ENCODE measurements around the gene EIF4E2.

The EIF4E2 gene

GRCh38 chr2:232550354-232551249 is at the start of gene EIF4E2, which contains the start of gene TIGD1:
Gene EIF4E2, plus strand, starts transcription at chr2:232550689. Its CDS starts 36 bp downstream, at chr2:232550725.
Gene TIGD1, minus strand, starts transcription at chr2:232550557. Its CDS starts 675 bp downstream, at chr2:232549882.
- peak; percentile 95 for DNase-seq

- DNase-seq = peak; percentile 29
Measured at GRCh38 chr2:232501331-232501771, 49.1 kb upstream of the EIF4E2 start.

GRCh38 chr2:232501794-232502390 is 48.6 kb upstream of the EIF4E2 start:
- peak; percentile 61 for DNase-seq

GRCh38 chr2:232502511-232502910 is 48.0 kb upstream of the EIF4E2 start:
- peak; percentile 66 for DNase-seq

GRCh38 chr2:232502911-232503808 is 47.3 kb upstream of the EIF4E2 start:
- peak; percentile 82 for DNase-seq

GRCh38 chr2:232503809-232504323 is 46.6 kb upstream of the EIF4E2 start:
- DNase-seq = no peak

GRCh38 chr2:232504438-232504837 is 46.1 kb upstream of the EIF4E2 start:
- DNase-seq = peak; percentile 52

- peak; percentile 69 for DNase-seq
Measured at GRCh38 chr2:232505856-232506255, 44.6 kb upstream of the EIF4E2 start.

- no peak for DNase-seq
Measured at GRCh38 chr2:232506709-232507108, 43.8 kb upstream of the EIF4E2 start.

- DNase-seq = no peak
Measured at GRCh38 chr2:232508251-232508650, 42.2 kb upstream of the EIF4E2 start.

GRCh38 chr2:232511336-232511890 is 39.1 kb upstream of the EIF4E2 start:
- no peak for DNase-seq

GRCh38 chr2:232512602-232513001 is 37.9 kb upstream of the EIF4E2 start:
- DNase-seq = peak; percentile 77

GRCh38 chr2:232513353-232513752 is 37.1 kb upstream of the EIF4E2 start:
- DNase-seq = no peak

- no peak for DNase-seq
Measured at GRCh38 chr2:232515639-232516038, 34.9 kb upstream of the EIF4E2 start.

GRCh38 chr2:232516551-232516950 is 33.9 kb upstream of the EIF4E2 start:
- no peak for DNase-seq

- no peak for DNase-seq
Measured at GRCh38 chr2:232518844-232519243, 31.6 kb upstream of the EIF4E2 start.

- DNase-seq = peak; percentile 80
Measured at GRCh38 chr2:232519581-232520438, 30.7 kb upstream of the EIF4E2 start, which contains the start of gene PRSS56. Gene PRSS56, plus strand, starts transcription at chr2:232520388. Its CDS starts 211 bp downstream, at chr2:232520599.

GRCh38 chr2:232520489-232520888 is 30.0 kb upstream of the EIF4E2 start:
- no peak for DNase-seq

GRCh38 chr2:232521098-232521497 is 29.4 kb upstream of the EIF4E2 start:
- no peak for DNase-seq

GRCh38 chr2:232521959-232522622 is 28.4 kb upstream of the EIF4E2 start:
- DNase-seq = peak; percentile 89

All from retina (tissue), 1 donor.